Activated T-cell treated with anti-CD3 and anti-CD28 coated beads, Interleukin-2, amount 50 U/mL, for 4 hours (primary cell): Measurements from ENCODE around the gene AHRR. TPM values are rescaled to one million over a fixed set of nuclear protein-coding genes. Genes with fewer than 3 reads are reported as not detected.

Source experiments
- ATAC-seq, 2 donors: fragments of 200-7000 bp; cut with Tn5 transposase; one replicate each; pipeline ENCODE4 v1.10.0; 2021
- DNase-seq: peaks from one replicate; pipeline ENCODE4 v3.0.0-alpha.2; 2020
- H3K27me3 Mint-ChIP-seq: one replicate; pipeline ENCODE4 v1.8.0; 2021; ENCODE audit warnings: low read depth, mixed read lengths
- H3K36me3 Mint-ChIP-seq: one replicate; pipeline ENCODE4 v1.8.0; 2022; ENCODE audit warnings: mixed read lengths; ENCODE audit not compliant: insufficient read depth
- H3K4me1 Mint-ChIP-seq: one replicate; pipeline ENCODE4 v1.8.0; 2021; ENCODE audit warnings: low read depth, mixed read lengths
- H3K4me3 Mint-ChIP-seq: one replicate; pipeline ENCODE4 v1.8.0; 2021; ENCODE audit warnings: mild to moderate bottlenecking, moderate library complexity, mixed read lengths
- H3K9me3 Mint-ChIP-seq: one replicate; pipeline ENCODE4 v1.8.0; 2021; ENCODE audit warnings: mixed read lengths
- total RNA-seq, 3 donors: library from RNA; stranded (reverse); gene quantifications; one replicate each; pipeline ENCODE4 v1.2.1, GENCODE V29; 2021

The AHRR gene
- total RNA-seq, 3 donors from 2014 or later: 17.2 to 22.8 (median 22.2) TPM

GRCh38 chr5:432928-433791 is 111.6 kb downstream of the AHRR start:
- DNase-seq: no peak
- ATAC-seq: no peak
- no peaks in the 10 kb centered on the region for H3K4me1 Mint-ChIP-seq
- H3K27me3 Mint-ChIP-seq: peaks cover 5% of the 10 kb centered on the region
- no peaks in the 10 kb centered on the region for H3K36me3 Mint-ChIP-seq
- H3K9me3 Mint-ChIP-seq: no peaks in the 10 kb centered on the region
- H3K4me3 Mint-ChIP-seq: no peak overlapping the region

DNA sequence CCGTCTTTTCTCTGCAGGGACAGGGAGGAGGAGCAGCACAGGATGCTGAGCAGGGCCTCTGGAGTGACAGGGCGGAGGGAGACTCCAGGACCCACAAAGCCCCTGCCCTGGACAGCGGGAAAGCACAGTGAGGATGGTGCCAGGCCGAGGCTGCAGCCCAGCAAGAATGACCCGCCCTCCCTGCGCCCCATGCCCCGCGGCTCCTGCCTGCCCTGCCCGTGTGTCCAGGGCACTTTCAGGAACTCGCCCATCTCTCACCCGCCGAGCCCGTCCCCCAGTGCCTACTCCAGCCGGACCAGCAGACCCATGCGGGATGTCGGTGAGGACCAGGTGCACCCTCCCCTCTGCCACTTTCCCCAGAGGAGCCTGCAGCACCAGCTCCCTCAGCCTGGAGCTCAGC is 112.3 kb downstream of the AHRR start:
- ATAC-seq (no peak), DNase-seq (no peak)
- Mint-ChIP-seq H3K9me3 (no peaks in the 10 kb centered on the region), H3K27me3 (peaks cover 5% of the 10 kb centered on the region), H3K36me3 (no peaks in the 10 kb centered on the region), H3K4me3 (no peak overlapping the region), H3K4me1 (no peaks in the 10 kb centered on the region)

DNA sequence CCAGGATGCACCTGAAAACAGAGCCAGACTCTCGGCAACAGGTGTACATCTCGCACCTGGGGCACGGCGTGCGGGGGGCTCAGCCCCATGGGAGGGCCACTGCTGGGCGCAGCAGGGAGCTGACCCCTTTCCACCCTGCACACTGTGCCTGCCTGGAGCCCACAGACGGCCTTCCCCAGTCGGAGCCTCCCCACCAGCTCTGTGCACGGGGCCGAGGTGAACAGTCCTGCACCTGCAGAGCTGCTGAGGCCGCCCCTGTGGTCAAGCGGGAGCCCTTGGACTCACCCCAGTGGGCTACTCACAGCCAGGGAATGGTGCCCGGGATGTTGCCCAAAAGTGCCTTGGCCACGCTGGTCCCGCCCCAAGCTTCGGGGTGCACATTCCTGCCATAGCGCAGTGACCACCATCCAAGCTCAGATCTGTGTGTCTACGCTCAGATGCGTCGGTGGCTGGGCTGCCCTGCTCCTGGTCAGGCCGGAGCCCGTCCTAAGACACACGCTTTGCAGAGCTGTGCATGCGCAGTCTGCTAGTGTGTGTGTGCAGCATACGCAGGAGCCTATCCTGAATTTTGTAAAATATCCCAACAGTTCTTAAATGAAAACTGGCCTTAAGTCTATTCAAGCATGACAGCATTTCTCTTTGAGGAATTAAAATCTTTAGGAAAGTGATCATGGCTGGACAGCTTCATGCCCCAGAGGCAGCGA is 113.1 kb downstream of the AHRR start:
- Mint-ChIP-seq H3K4me1 (no peaks in the 10 kb centered on the region), H3K4me3 (no peak overlapping the region), H3K27me3 (peaks cover 5% of the 10 kb centered on the region), H3K36me3 (no peaks in the 10 kb centered on the region), H3K9me3 (no peaks in the 10 kb centered on the region)
- ATAC-seq (no peak), DNase-seq (no peak)

DNA sequence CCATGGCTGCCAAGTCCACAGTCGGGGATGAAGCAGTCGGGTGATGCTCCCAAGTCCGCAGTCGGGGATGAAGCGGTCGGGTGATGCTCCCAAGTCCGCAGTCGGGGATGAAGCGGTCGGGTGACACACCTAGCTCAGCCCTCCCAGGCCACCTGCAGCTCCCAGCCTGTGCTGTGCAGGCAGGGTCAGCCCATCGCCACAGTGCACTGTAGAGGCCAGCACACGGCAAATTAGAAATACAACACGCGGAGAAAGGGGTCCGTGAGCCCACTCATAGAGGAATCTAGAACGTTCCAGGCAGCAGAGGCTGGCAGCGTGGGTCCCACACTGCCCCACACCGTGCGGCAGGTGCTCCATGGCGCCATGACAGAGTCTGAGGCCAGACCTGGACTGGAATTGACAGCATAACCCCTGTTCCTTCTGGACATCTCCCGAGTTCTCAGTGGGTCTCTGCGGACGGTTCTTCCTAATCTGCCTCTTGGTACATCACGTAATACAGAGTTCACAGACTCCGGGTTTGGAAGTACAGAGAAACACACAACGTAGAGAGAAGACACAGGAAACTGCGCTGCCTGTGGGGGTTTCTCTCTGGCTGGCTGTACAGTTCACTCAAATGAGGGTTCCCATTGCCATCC is 113.8 kb downstream of the AHRR start:
- no peak for DNase-seq
- no peaks in the 10 kb centered on the region for H3K4me1 Mint-ChIP-seq

DNA sequence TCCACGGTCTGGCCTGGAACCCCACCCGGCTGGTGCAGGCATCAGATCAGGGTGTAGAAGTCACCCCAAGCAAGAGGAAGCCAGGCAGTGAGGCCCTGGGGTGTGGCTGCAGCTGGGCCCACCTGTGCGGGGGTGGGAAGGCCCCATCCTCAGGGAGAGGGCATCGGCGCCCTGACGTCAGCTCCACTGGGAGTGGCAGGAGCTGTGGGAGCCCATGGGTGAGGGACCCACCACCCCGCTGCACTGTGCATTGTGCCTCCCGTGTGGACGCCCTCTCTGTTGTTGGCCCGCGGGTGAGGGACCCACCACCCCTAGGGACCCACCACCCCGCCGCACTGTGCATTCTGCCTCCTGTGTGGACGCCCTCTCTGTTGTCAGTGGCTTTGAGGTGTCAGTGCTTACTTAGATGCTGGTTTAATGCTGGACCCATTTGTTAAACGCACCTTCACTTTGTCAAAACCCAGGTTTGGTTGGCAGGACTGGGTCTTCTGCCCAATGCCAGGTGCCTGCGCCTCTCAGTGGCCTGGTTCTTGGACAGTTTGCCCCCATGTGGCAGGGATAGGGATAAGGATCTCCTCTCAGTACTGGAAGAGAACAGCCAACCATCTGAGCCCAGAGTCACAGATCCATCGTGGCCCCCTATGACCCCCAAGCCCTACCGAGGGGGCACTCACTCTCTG is 114.6 kb downstream of the AHRR start:
- H3K4me3 Mint-ChIP-seq: no peak overlapping the region

More for the DNA sequence above, 113.8 kb downstream of the AHRR start:
- peaks cover 5% of the 10 kb centered on the region for H3K27me3 Mint-ChIP-seq
- no peaks in the 10 kb centered on the region for H3K36me3 Mint-ChIP-seq
- no peak for ATAC-seq
- H3K4me3 Mint-ChIP-seq: no peak overlapping the region
- H3K9me3 Mint-ChIP-seq: no peaks in the 10 kb centered on the region

DNA sequence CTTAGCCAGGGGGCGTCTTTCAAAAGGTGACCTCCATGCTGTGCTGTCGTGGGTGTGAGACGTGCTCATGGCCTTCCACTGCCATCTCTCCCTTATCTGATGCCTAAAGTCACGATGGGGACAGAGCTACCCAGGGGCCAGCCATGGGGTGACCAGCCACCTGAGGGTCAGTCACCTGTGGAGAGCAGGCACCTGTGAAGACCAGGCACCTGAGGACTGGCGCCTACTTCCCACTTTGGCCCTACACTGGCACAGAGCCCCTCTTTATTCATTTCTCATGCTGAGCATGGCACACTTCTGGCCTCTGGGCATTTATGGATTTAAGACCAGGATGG is 115.1 kb downstream of the AHRR start:
- Mint-ChIP-seq H3K9me3 (no peaks in the 10 kb centered on the region), H3K4me1 (no peaks in the 10 kb centered on the region), H3K36me3 (no peaks in the 10 kb centered on the region), H3K4me3 (no peak overlapping the region), H3K27me3 (peaks cover 5% of the 10 kb centered on the region)
- ATAC-seq (no peak), DNase-seq (no peak)

More for the DNA sequence above, 114.6 kb downstream of the AHRR start:
- no peaks in the 10 kb centered on the region for H3K36me3 Mint-ChIP-seq
- DNase-seq (no peak), ATAC-seq (peak in 1 of 2 donors; percentile 36)
- H3K4me1 Mint-ChIP-seq: no peaks in the 10 kb centered on the region
- H3K27me3 Mint-ChIP-seq: peaks cover 5% of the 10 kb centered on the region
- no peaks in the 10 kb centered on the region for H3K9me3 Mint-ChIP-seq

DNA sequence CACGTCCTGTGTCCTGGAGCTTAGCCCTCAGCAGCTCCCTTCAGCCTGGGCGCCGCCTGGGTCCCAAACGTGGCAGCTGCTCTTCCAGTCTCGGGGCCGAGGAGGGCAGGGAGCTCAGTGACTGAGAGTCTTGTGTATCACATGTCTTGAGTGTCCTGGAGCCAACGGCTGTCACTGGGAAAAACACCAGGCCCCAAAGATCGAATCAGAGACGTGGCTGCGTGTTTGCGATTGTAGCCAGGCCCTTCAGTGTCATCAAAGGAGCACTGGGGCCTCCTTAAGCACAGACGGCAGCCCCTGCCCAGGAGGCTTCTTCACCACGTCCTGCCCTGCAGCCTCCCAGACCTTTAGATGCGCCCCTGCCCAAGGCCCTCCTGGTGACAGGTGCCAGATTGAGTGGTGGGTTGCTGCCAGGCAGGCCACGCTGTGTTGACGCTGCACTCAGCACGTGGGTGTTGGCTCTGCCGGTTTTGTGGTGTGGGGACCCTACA is 115.8 kb downstream of the AHRR start:
- ATAC-seq: no peak
- Mint-ChIP-seq H3K9me3 (no peaks in the 10 kb centered on the region), H3K36me3 (no peaks in the 10 kb centered on the region), H3K4me3 (no peak overlapping the region), H3K27me3 (peaks cover 5% of the 10 kb centered on the region), H3K4me1 (peaks cover 2% of the 10 kb centered on the region)
- DNase-seq: no peak

DNA sequence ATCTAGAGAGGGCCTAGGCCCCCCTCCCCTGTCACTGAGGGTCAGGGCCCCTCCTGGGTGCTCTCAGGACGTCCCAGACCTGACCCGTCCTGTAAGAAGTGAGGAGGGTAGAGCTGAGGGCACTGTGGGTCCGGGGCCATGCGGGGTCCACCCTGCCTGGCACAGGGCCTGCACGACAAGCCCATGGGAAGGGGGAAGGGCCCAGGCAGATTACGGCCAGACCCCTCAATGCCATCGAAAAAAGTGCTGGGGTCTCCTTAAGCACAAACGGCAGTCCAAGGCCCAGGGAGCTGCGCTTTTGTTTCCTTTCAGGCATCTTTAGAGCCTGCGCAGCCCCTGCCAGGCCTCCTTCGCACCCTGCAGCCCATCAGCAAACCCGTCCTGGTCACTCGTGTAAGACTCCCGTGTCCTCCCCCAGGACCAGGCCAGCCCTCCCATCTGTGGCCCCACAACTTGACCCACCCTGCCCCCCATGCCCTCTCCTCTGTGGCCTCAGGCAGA is 117.0 kb downstream of the AHRR start:
- no peaks in the 10 kb centered on the region for H3K9me3 Mint-ChIP-seq
- H3K4me3 Mint-ChIP-seq: no peak overlapping the region
- DNase-seq: no peak
- ATAC-seq: no peak
- no peaks in the 10 kb centered on the region for H3K36me3 Mint-ChIP-seq
- peaks cover 6% of the 10 kb centered on the region for H3K4me1 Mint-ChIP-seq
- H3K27me3 Mint-ChIP-seq: peaks cover 3% of the 10 kb centered on the region

GRCh38 chr5:439181-439580 is 117.7 kb downstream of the AHRR start:
- peaks cover 11% of the 10 kb centered on the region for H3K4me1 Mint-ChIP-seq
- no peaks in the 10 kb centered on the region for H3K9me3 Mint-ChIP-seq
- no peak for ATAC-seq
- H3K36me3 Mint-ChIP-seq: no peaks in the 10 kb centered on the region
- H3K4me3 Mint-ChIP-seq: no peak overlapping the region
- no peak for DNase-seq
- peaks cover 3% of the 10 kb centered on the region for H3K27me3 Mint-ChIP-seq

GRCh38 chr5:439636-440035 is 118.1 kb downstream of the AHRR start:
- peaks cover 3% of the 10 kb centered on the region for H3K36me3 Mint-ChIP-seq
- H3K27me3 Mint-ChIP-seq: peaks cover 3% of the 10 kb centered on the region
- ATAC-seq: no peak
- DNase-seq: no peak
- H3K4me3 Mint-ChIP-seq: no peak overlapping the region
- peaks cover 16% of the 10 kb centered on the region for H3K4me1 Mint-ChIP-seq
- H3K9me3 Mint-ChIP-seq: no peaks in the 10 kb centered on the region

GRCh38 chr5:440401-441201 is 119.1 kb downstream of the AHRR start:
- peak overlapping the region; percentile 29 for H3K4me3 Mint-ChIP-seq
- no peaks in the 10 kb centered on the region for H3K9me3 Mint-ChIP-seq
- ATAC-seq (no peak), DNase-seq (no peak)
- H3K4me1 Mint-ChIP-seq: peaks cover 21% of the 10 kb centered on the region
- H3K27me3 Mint-ChIP-seq: peaks cover 1% of the 10 kb centered on the region
- H3K36me3 Mint-ChIP-seq: peaks cover 3% of the 10 kb centered on the region

DNA sequence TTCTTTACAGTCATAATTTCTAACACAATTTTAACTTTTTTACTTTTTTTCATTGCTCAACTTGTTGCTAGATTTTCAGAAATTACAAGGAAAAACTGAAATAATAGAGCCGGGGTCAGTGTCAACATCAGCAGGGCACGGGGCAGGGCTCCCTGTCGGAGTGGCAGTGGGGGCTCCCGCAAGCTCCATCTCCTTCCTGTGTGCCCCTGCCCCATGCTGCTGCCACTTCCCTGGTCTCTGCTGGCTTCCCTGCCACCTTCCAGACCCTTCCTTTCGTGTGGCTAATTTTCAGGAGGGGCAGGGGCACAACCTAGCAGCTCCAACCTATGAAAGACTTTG is 120.5 kb downstream of the AHRR start:
- H3K36me3 Mint-ChIP-seq: peaks cover 10% of the 10 kb centered on the region
- peaks cover 31% of the 10 kb centered on the region for H3K4me1 Mint-ChIP-seq
- ATAC-seq: no peak
- H3K9me3 Mint-ChIP-seq: no peaks in the 10 kb centered on the region
- no peak for DNase-seq
- H3K27me3 Mint-ChIP-seq: no peaks in the 10 kb centered on the region
- peak overlapping the region; percentile 97 for H3K4me3 Mint-ChIP-seq

GRCh38 chr5:442335-443238 is 121.1 kb downstream of the AHRR start, which contains the start of gene EXOC3:
TSS of gene EXOC3 (plus strand) at chr5:443176. CDS start at chr5:446206, 3,030 bp downstream.
- DNase-seq (peak; percentile 68), ATAC-seq (peak; percentile 92 to 94)
- peak within 1 kb of the TSS; percentile 97 for H3K4me3 Mint-ChIP-seq
- no peaks in the 10 kb centered on the region for H3K27me3 Mint-ChIP-seq
- no peaks in the 10 kb centered on the region for H3K9me3 Mint-ChIP-seq
- H3K4me1 Mint-ChIP-seq: peaks cover 31% of the 10 kb centered on the region
- peaks cover 14% of the 10 kb centered on the region for H3K36me3 Mint-ChIP-seq
